Ovary (tissue), 3 donors: ENCODE measurements around the gene AGPAT4.

ENCODE experiments used
- CTCF ChIP-seq, 3 donors: fragments of 450-650 bp in 2 of 3; fragments of 200-600 bp in 1 of 3; IDR thresholded peaks; one replicate each; pipeline versions ENCODE4 v1.5.1 to v1.8.0; 2016 to 2022; ENCODE audit warnings: antibody characterized with exemption in 3 of 3, mild to moderate bottlenecking in 1 of 3
- EP300 ChIP-seq: sonication (generic); formaldehyde crosslinking; IDR thresholded peaks from one replicate; pipeline ENCODE4 v1.6.1; 2017; ENCODE audit warnings: antibody characterized with exemption
- POLR2A ChIP-seq: fragments of 450-650 bp; IDR thresholded peaks from one replicate; pipeline ENCODE4 v1.6.1; 2017; ENCODE audit warnings: antibody characterized with exemption, mild to moderate bottlenecking, moderate library complexity
- donor health status: DM: no; HTN: no; CAD: no.

GRCh38 chr6:161255518-161255917 is 18.3 kb downstream of the AGPAT4 start:
- no peak for TF ChIP-seq CTCF (IDR thresholded peaks at IDR 0.05)
- TF ChIP-seq POLR2A, result no peak
- TF ChIP-seq EP300, result no peak
